AG04449 (cell line): ENCODE measurements around the gene KIAA1328.

Experiments
- CTCF ChIA-PET: fragments of 350-600 bp; formaldehyde crosslinking; extraction: SDS; loops from one replicate; lab custom pipeline; 2021; ENCODE audit warnings: antibody characterized with exemption; lab: Yijun Ruan, JAX
- POLR2A ChIA-PET: fragments of 400-600, 350-600 bp; formaldehyde crosslinking; extraction: SDS; loops from one replicate; lab custom pipeline; 2020; ENCODE audit warnings: antibody characterized with exemption, inconsistent platforms; lab: Yijun Ruan, JAX
- DNase-seq: peaks from one replicate; pipeline ENCODE4 v3.0.0-alpha.2; 2010; ENCODE audit warnings: low read depth, low spot score
- H3K4me3 ChIP-seq: 2 replicates; pipeline ENCODE4 v1.5.1; 2011; ENCODE audit warnings: low read depth, mild to moderate bottlenecking, control low read depth, low read length
- TF ChIP-seq, protein P1 (sequence below): IDR thresholded peaks from one replicate; pipeline ENCODE4 v1.5.1; 2011; ENCODE audit warnings: mild to moderate bottlenecking, moderate library complexity, low read length, control low read depth, inconsistent platforms; ENCODE audit not compliant: insufficient read depth; ENCODE audit errors: missing control alignments

Gene KIAA1328

DNA sequence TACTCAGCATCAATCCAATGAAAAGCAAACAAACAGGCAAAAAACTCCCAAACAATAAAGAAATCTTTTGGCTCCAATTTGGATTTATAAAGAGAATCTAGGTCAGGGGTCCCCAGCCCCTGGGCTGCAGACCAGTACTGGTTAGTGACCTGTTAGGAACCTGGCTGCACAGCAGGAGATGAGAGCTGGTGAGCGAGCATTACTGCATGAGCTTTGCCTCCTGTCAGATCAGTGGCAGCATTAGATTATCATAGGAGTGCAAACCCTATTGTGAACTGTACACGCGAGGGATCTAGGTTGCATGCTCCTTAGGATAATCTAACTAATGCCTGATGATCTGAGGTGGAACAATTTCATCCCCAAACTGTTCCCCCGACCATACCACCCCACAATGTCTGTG lies 102.2 kb downstream of the KIAA1328 start:
- ChIA-PET CTCF (interaction anchor here (2.6 kb wide), 1 partner anchor 11 kb away, joined by 13 read pairs; no protein-coding TSS in a partner anchor), POLR2A (no interaction called here)
- TF ChIP-seq, protein P1, sequence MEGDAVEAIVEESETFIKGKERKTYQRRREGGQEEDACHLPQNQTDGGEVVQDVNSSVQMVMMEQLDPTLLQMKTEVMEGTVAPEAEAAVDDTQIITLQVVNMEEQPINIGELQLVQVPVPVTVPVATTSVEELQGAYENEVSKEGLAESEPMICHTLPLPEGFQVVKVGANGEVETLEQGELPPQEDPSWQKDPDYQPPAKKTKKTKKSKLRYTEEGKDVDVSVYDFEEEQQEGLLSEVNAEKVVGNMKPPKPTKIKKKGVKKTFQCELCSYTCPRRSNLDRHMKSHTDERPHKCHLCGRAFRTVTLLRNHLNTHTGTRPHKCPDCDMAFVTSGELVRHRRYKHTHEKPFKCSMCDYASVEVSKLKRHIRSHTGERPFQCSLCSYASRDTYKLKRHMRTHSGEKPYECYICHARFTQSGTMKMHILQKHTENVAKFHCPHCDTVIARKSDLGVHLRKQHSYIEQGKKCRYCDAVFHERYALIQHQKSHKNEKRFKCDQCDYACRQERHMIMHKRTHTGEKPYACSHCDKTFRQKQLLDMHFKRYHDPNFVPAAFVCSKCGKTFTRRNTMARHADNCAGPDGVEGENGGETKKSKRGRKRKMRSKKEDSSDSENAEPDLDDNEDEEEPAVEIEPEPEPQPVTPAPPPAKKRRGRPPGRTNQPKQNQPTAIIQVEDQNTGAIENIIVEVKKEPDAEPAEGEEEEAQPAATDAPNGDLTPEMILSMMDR: no peak
- no peak overlapping the region for H3K4me3 ChIP-seq
- DNase-seq: no peak

DNA sequence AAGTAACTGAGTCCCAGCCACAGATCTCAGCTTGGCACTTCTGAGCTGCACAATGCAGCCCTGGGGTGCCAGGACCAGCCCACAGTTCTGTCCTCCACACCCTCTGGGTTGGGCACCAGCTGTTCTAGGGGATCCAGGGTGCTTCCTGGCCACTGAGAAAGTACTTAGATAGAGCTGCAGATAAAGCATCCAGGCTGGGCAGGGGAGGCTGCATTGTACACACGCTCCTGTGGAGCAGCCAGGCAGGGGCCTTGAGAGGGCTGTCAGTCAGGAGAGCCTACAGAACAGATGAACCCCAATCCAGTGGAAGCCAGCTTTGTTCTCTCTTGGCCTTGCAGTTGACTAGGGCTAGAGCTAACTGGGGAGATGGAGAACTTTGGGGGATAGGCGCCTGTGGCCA lies 104.6 kb downstream of the KIAA1328 start:
- POLR2A ChIA-PET: no interaction called here
- CTCF ChIA-PET: interaction anchor here (1.2 kb wide), 1 partner anchor 9 kb away, joined by 8 read pairs; no protein-coding TSS in a partner anchor
- DNase-seq: no peak
- TF ChIP-seq, protein P1: no peak
- H3K4me3 ChIP-seq: no peak overlapping the region

GRCh38 chr18:36934884-36935283 lies 106.0 kb downstream of the KIAA1328 start:
- H3K4me3 ChIP-seq: no peak overlapping the region
- ChIA-PET POLR2A (no interaction called here), CTCF (interaction anchor here (1.2 kb wide), 1 partner anchor 19 kb away, joined by 3 read pairs; no protein-coding TSS in a partner anchor)
- peak; percentile 34 for DNase-seq
- TF ChIP-seq, protein P1: no peak

- ChIA-PET CTCF (interaction anchor here (0.9 to 2.8 kb wide), 19 partner anchors 8 to 596 kb away, joined by 3 to 27 read pairs (median 5); no protein-coding TSS in a partner anchor), POLR2A (no interaction called here)
- DNase-seq: peak; percentile 1
- H3K4me3 ChIP-seq: no peak overlapping the region
- TF ChIP-seq, protein P1: peak; percentile 54
Measured at GRCh38 chr18:36942264-36942663, 113.3 kb downstream of the KIAA1328 start.

DNA sequence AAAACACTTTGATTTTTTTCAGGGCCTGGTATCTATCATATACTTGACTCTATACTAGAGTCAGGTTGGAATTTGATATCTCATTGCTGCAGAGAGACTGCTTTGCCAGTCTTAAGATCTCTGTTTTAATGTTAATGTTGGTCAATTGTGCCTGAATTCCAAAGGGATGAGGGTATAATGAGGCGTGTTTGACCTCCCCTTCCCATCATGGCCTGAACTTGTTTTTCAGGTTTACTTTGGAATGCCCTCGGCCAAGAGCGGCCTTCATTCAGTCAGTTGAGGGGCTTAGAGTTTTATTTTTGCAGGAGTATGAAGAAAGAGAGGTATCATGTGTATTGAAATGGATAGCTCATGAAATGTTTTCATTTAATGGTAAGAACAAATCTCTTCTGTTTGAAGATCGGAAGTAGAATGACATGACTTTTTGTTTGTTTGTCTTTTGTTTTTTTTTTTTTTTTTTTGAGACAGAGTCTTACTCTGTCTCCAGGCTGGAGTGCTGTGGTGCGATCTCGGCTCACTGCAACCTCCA lies 119.0 kb downstream of the KIAA1328 start:
- no peak for DNase-seq
- ChIA-PET CTCF (no interaction called here), POLR2A (no interaction called here)
- H3K4me3 ChIP-seq: no peak overlapping the region
- TF ChIP-seq, protein P1: no peak

GRCh38 chr18:36950282-36950681 lies 121.4 kb downstream of the KIAA1328 start:
- ChIA-PET POLR2A (no interaction called here), CTCF (interaction anchor here (1.9 kb wide), 1 partner anchor 9 kb away, joined by 10 read pairs; no protein-coding TSS in a partner anchor)
- TF ChIP-seq, protein P1: no peak

More at GRCh38 chr18:36950282-36950681, 121.4 kb downstream of the KIAA1328 start:
- no peak overlapping the region for H3K4me3 ChIP-seq
- no peak for DNase-seq
